Stimulated activated CD4-positive, alpha-beta T cell treated with anti-CD3 and anti-CD28 coated beads, Interleukin-12 subunit alpha, Interleukin-12 subunit beta, amount 100 ng/mL, for 48 hours (primary cell): ENCODE results near the gene DNAH9.

ENCODE experiments used
- DNase-seq, 3 donors: peaks; one replicate each; pipeline ENCODE4 v3.0.0-alpha.2; 2020; ENCODE audit warnings: low read depth in 2 of 3, low spot score in 1 of 3

DNAH9 gene

DNA sequence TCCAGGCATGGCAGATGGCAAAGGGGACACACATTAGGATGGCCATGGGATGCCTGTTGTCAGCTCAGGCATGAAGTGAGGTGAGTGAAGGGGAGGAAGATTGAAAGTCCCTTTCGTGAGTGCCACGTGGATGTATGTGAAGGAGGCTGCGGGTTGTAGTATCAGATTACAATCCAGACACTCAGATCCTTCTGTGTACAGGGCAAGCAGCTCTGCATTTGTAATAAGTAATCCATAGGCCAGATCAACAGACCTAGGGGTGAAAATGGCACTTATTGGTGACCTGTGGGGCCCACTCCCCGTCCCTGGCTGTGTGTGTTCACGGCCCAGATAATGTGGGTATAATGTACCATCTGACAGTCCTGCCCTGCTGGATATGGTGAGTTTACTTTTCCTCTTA, 159.5 kb downstream of the DNAH9 start:
- DNase-seq: no peak

DNA sequence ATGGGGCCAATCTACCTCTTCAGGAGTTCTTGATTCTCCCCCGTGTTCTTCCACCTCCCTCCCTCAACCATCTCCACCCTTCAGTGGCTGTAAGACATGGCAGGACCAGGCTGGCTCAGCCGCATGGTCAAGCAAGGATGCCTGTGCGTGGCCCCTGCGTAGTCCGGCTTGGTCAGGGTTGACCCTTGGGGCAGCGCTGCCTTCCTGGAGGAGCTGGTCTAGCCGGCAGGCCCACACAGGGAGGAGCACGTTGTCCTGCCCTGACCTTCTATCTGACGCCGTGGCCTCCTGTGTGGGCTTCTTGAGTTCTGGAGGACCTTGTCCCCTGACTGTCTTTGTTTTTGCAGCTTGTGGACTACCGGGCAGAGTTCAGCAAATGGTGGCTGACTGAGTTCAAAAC, 169.8 kb downstream of the DNAH9 start:
- DNase-seq: no peak

- DNase-seq: no peak
Measured at GRCh38 chr17:11768981-11769380, 170.7 kb downstream of the DNAH9 start.

DNA sequence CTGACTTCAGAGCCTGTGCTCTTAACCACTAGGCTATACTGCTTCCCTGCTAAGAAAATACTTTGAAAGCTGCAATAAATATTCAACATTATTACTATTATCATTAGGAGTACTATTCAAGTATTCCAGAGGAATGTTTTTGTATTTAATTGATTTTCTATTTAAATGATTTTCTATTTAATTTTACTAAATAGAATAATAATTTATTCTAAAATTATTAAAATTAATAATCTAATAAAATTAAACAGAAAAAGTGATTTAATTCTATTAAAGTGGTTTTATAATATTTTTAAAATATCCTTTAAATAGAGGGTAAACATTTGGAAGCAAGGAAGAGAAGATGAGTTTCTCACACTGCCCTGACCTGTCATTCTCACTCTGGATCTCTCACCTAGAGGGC, 173.8 kb downstream of the DNAH9 start:
- no peak for DNase-seq

DNA sequence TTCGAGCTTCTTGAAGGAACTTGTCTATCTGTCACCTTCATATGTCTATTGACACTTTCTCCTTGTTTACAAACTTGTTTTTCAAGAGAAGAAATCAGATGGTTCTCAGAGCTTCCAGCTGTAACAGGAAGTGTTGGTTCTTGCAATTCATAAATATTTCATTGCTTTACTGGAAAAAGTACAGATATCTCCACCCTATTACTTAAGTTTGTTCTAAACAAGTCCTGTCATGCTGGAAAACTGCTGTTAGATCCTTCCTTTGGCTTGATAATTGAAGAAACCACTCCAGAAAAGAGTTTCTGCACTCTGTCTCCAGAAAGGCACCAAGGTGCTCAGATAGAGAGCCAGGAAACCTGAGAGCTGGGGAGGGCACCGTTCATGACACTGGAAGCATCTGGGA, 181.6 kb downstream of the DNAH9 start:
- DNase-seq: no peak

GRCh38 chr17:11780621-11781020, 182.4 kb downstream of the DNAH9 start:
- no peak for DNase-seq

DNA sequence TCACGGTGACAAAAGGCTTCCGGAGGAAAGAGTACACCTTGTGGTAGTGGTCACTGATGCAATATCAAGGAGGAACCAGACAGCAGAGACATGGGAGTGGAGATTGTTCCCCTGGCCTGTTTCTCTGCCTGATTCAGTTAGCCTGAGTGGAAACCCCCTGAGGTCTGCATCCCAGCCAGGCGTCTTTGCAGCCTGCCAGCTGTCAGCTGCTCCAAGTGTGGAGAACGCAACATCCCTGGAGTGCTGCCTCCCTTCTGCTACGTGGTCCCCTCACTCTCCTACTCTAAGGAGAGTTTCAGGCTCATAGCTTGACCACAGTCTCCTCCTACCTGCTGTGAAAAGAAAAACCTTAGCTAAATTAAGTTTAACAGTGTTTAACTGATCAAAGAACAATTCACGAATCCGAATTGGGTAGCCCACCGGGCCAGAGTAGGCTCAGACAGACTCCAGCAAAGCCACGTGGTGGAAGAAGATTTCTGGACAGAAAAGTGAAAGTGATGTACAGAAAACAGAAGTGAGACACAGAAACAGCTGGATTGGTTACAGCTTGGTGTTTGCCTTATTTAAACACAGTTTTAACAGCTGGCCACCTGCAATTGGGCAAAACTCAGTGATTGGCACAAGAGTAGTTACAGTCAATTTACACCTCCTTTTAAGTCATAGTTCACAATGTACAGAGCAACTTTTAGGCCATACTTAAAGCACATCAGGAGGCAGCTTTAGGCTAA, 188.6 kb downstream of the DNAH9 start:
- DNase-seq: no peak

DNA sequence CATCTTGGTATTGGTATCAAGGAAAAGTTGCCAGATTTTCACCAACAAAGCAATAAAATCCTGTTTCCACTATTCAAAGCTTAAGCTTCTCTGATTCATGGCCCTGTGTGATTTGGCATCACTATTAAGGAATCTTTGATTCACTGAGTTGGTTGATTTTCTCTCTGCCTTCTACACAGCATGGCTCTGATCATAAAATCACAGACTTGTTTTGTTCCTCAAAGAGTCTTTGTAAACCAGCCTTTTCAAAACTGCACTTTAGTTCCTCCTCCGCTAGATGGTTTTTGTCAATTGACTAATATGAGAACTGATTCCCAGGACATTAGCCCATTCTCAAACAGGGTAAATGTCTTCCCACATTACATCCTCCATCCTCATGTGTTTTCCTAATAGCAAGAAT, 197.6 kb downstream of the DNAH9 start:
- no peak for DNase-seq

GRCh38 chr17:11797803-11798202, 199.5 kb downstream of the DNAH9 start:
- no peak for DNase-seq

DNA sequence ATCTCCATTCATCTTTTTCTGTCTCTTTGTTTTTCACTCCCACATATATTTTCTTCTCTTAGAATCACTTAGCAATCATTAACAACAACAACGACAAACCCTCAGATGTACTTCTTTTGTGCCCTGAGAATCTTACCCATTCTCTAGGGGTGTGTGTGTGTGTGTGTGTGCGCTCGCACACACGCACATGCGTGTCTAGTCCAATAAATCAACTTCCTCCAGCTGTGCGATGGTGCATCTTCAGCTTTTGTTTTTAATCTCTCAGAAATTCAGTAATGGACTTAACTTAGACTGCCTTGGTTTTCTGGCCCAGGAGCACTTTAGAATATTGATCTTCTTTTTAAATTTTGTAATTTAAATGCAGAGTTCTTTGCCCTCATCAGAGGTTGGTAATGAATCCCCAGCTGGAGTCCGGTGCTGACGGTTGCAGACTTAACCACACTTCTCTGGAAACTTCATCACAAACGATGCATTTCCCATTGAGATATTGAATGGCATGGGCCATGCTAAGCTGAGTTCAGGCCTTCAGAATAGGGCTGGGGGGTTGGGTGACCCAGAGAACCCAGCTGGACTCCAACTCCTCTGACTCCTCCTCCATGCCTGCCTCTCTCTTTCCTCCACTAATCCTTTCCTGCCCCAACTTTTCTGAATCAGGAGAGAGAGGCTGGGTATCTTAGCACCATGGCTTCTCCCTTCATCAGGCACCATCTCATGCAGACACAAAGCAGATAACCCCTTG, 205.1 kb downstream of the DNAH9 start:
- no peak for DNase-seq

- DNase-seq: no peak
Measured at GRCh38 chr17:11805138-11805537, 206.9 kb downstream of the DNAH9 start.

- no peak for DNase-seq
Measured at GRCh38 chr17:11805952-11806351, 207.7 kb downstream of the DNAH9 start.

GRCh38 chr17:11807606-11808005, 209.3 kb downstream of the DNAH9 start:
- no peak for DNase-seq

- DNase-seq: no peak
Measured at GRCh38 chr17:11813278-11813677, 215.0 kb downstream of the DNAH9 start.

GRCh38 chr17:11813871-11814270, 215.6 kb downstream of the DNAH9 start:
- no peak for DNase-seq

DNA sequence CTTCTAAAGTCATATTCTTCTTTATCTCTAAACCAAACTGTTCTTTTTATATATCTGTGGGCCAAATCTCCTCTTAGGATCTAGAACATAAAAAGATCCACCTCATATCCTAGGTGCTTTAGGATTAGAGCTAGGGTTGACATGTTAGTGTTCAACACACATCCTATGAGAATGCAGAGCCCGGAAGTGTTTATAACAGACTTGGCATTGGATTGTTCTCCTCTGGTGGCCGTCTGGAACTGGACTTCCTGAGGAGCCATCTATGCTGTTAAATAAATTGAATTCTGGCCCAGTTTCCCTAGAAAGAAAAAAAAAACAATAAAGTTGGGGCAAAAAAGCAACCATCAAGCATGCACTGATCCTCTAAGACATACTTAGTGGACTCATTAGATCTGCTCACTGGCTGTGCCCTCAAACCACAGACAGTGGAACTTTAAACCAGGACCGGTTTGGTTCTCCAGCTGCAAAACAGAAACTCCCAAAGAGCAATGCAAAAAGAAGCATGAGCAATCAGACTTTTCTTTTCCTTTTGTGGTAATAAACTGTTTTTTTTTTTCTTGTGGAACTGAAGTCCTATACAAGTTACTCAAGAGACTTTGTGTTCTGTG, 216.5 kb downstream of the DNAH9 start:
- DNase-seq: no peak

GRCh38 chr17:11816409-11816808, 218.1 kb downstream of the DNAH9 start:
- DNase-seq: no peak

DNA sequence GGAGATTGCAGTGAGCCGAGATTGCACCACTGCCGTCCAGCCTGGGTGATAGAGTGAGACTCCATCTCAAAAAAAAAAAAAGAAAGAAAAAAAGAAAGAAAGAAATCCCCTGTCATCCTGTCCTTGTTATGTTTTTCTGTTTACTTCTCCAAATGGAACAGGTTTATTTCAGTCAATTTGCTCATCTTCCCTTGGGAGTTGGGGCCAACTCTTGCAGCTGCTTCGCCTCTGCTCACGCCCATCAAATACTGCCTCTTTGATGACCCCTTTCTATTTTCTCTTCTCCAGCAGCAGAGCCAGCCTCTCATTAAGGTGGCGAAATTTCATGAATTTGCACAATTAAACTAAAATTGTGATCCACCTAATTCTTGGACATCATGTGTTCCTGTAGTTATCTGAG, 225.6 kb downstream of the DNAH9 start:
- no peak for DNase-seq

GRCh38 chr17:11825572-11826209, 227.4 kb downstream of the DNAH9 start:
- DNase-seq: no peak

GRCh38 chr17:11832401-11833137, 234.3 kb downstream of the DNAH9 start:
- no peak for DNase-seq

DNA sequence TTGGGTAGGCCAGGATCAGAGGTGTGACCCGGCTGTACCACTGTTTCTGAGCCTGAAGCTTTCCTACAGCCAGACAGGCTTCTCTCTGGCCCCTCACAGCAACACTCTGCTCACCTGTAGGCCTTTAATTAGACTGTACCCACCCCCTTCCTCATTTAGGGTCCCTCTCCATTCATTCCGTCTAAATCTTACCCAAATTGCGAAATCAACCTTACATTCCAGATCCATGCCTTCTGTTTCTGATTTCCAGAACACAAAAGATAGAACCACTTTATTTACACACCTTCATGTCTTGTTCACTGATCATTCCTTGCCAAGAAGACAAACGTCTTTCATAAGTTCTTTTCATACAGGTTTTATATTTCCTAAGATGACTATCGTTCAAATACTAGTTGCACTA, 238.2 kb downstream of the DNAH9 start:
- DNase-seq: no peak
